ENCODE data around the gene MTMR12. TPM values are rescaled to one million over a fixed set of nuclear protein-coding genes. Genes with fewer than 3 reads are reported as not detected.

Gene MTMR12
- total and polyA plus RNA-seq, 2 of the 4 experiments (the other 2 are of a cell fraction), result 11.1 to 21.3 TPM

- Histone ChIP-seq H3K36me3 (ENCODE audit: control insufficient read depth, insufficient read depth, low read length) (no peaks in the 10 kb centered on the region; the same call in 1 of the 2 replicates), H4K8ac (ENCODE audit: low read depth in 2 of 2, low read length in 2 of 2) (no peak overlapping the region), H3K9me3 (ENCODE audit: control insufficient read depth, insufficient read depth, low read length) (no peaks in the 10 kb centered on the region), H4K5ac (ENCODE audit: low read depth, low read length) (no peak overlapping the region), H2BK120ac (ENCODE audit: low read depth, low read length) (no peak overlapping the region), H3K4me1 (ENCODE audit: control insufficient read depth, insufficient read depth, low read length) (peaks cover 2% of the 10 kb centered on the region), H3K4ac (ENCODE audit: low read depth, low read length) (no peak overlapping the region), H2AK9ac (replicated peaks; ENCODE audit: low read depth, low read length, poor library complexity) (no peak overlapping the region), H3K4me2 (ENCODE audit: low read depth, low read length) (no peak overlapping the region), H3K23ac (ENCODE audit: low read depth, low read length) (no peak overlapping the region), H3K56ac (ENCODE audit: extremely low read depth, insufficient read depth, low read length) (no peak overlapping the region), H4K91ac (ENCODE audit: insufficient read depth, low read depth, low read length) (no peak overlapping the region), H4K20me1 (ENCODE audit: insufficient read depth, low read length) (peaks cover 25% of the 10 kb centered on the region), H3K27ac (ENCODE audit: insufficient read depth, low read length) (no peak overlapping the region), H2AFZ (replicated peaks; ENCODE audit: low read length, poor library complexity) (no peak overlapping the region), H2BK5ac (ENCODE audit: low read depth, low read length, poor library complexity, severe bottlenecking) (no peak overlapping the region), H3K14ac (replicated peaks; ENCODE audit: low read depth, low read length) (no peak overlapping the region), H3K9ac (ENCODE audit: low read depth, low read length) (no peak overlapping the region), H2BK20ac (ENCODE audit: low read depth, low read length) (no peak overlapping the region), H2BK15ac (ENCODE audit: low read depth, low read length) (no peak overlapping the region), H3K4me3 (ENCODE audit: insufficient read depth, low read depth, low read length) (no peak overlapping the region), H2AK5ac (ENCODE audit: low read depth, low read length) (no peak overlapping the region), H3K18ac (ENCODE audit: low read depth, low read length) (no peak overlapping the region), H3K9me1 (ENCODE audit: insufficient read depth, low read length) (peaks cover 12% of the 10 kb centered on the region), H3K27me3 (ENCODE audit: control insufficient read depth, insufficient read depth, low read length) (no peaks in the 10 kb centered on the region), H3K79me1 (ENCODE audit: low read depth in 1 of 2, low read length in 2 of 2) (peaks cover 33 to 63% of the 10 kb centered on the region in 2 experiments; a peak in 3 of 4 replicates)
- ChIA-PET POLR2A (ENCODE audit: unreplicated experiment) (no interaction called here), CTCF (no interaction called here)
- ATAC-seq (ENCODE audit: low read depth) (no peak), DNase-seq (no peak)
- dilution Hi-C loops (cut with HindIII; ENCODE audit: low sequenced_read_pairs, unreplicated experiment), result no loop called here
- BruUV-seq (replicated peaks), result no TSS peak
- intact Hi-C loops (cut with micrococcal nuclease), result no loop called here
- no CpG with 5 or more reads among the region's 7 CpGs for WGBS, 2 experiments (ENCODE audit: extremely low coverage in 2 of 2, insufficient read length in 1 of 2)
- in situ Hi-C loops (cut with MboI; ENCODE audit: low sequenced_read_pairs), result no loop called here
- no peak for TF ChIP-seq MAZ (IDR thresholded peaks at IDR 0.05; ENCODE audit: borderline replicate concordance, low read depth, low read length)
These were observed 9.6 kb downstream of the MTMR12 start for GRCh38 chr5:32302835-32303754.

Data from IMR-90 (cell line).